AG04450 (cell line): Measurements from ENCODE around the gene POR. TPM values are rescaled to one million over a fixed set of nuclear protein-coding genes. Genes with fewer than 3 reads are reported as not detected.

Experiments
- CTCF ChIA-PET: fragments of 300-600, 350-600 bp; formaldehyde crosslinking; extraction: SDS; loops from one replicate; lab custom pipeline; 2022; ENCODE audit warnings: antibody characterized with exemption, inconsistent platforms; lab: Charles Lee
- POLR2A ChIA-PET: fragments of 350-600 bp; formaldehyde crosslinking; extraction: SDS; loops from one replicate; lab custom pipeline; 2021; ENCODE audit warnings: antibody characterized with exemption, inconsistent platforms; lab: Yijun Ruan, JAX
- DNase-seq: peaks from one replicate; pipeline ENCODE4 v3.0.0-alpha.2; 2011; ENCODE audit warnings: low read depth, low spot score
- H3K27ac ChIP-seq: one replicate; pipeline ENCODE4 v1.5.1; 2012; ENCODE audit warnings: low read depth, low read length, control low read depth
- H3K27me3 ChIP-seq: one replicate; pipeline ENCODE4 v1.6.0; 2012; ENCODE audit warnings: low read length; ENCODE audit not compliant: control insufficient read depth, insufficient read depth
- H3K4me3 ChIP-seq: 2 replicates; pipeline ENCODE4 v1.5.1; 2011; ENCODE audit warnings: mild to moderate bottlenecking, low read depth, low read length, control low read depth
- H3K9me3 ChIP-seq: 2 replicates; pipeline ENCODE4 v1.5.1; 2012; ENCODE audit warnings: low read length; ENCODE audit not compliant: control insufficient read depth, insufficient read depth
- polyA plus RNA-seq: library from polyadenylated mRNA; depleted of rRNA; stranded (reverse); fragments of >200 nt; gene quantifications from 2 replicates; pipeline ENCODE4 v1.2.3, GENCODE V29; 2011
- TF ChIP-seq, protein P1 (sequence below): IDR thresholded peaks from 2 replicates; pipeline ENCODE4 v1.5.1; 2011; ENCODE audit warnings: low read depth, low read length, control low read depth, inconsistent platforms

POR gene
- polyA plus RNA-seq, 1 experiment, result 39.0 TPM

DNA sequence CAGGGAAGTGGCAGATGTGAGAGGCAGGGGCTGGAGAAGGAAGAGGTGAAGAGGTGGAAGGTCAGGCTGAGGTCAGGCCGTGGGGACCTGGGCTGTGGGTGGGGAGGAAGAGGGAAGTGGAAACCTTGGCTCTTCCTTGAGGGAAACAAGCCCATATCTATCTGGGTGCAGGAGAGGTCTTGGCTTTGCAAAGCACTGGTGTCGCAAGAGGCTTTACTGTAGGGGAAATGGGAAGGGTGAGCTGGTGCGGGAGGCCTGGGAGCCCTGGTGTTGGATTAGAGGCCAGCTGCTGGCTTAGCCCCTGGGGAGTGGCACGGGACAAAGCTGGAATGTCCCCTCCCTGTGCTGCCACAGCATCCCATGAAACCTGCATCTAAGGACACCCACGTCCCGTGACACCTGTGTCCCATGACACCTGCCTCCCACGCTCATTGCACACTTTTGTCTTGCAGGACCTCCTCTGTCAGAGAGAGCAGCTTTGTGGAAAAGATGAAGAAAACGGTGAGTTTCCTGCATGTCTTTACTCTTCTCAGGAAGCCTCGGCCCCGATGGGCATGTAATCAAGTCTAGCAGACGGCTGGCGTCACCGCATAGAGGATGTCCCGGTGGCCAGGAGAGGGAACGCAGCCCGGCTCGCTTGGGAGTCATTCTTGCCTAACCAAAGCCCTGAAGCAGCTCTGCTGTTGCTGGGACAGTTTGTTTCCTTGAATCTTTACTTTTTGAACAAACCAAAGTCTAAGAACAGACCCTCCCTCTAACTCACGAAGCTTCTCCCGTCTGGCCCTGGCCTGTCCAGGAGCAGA is 57.2 kb downstream of the POR start:
- ChIA-PET POLR2A (interaction anchor here (0.6 kb wide), 1 partner anchor 53 kb away, joined by 3 read pairs; no protein-coding TSS in a partner anchor), CTCF (interaction anchor here (1.1 kb wide), 1 partner anchor 9 kb away, joined by 3 read pairs; no protein-coding TSS in a partner anchor)
- H3K4me3 ChIP-seq, result no peak overlapping the region
- TF ChIP-seq, protein P1, sequence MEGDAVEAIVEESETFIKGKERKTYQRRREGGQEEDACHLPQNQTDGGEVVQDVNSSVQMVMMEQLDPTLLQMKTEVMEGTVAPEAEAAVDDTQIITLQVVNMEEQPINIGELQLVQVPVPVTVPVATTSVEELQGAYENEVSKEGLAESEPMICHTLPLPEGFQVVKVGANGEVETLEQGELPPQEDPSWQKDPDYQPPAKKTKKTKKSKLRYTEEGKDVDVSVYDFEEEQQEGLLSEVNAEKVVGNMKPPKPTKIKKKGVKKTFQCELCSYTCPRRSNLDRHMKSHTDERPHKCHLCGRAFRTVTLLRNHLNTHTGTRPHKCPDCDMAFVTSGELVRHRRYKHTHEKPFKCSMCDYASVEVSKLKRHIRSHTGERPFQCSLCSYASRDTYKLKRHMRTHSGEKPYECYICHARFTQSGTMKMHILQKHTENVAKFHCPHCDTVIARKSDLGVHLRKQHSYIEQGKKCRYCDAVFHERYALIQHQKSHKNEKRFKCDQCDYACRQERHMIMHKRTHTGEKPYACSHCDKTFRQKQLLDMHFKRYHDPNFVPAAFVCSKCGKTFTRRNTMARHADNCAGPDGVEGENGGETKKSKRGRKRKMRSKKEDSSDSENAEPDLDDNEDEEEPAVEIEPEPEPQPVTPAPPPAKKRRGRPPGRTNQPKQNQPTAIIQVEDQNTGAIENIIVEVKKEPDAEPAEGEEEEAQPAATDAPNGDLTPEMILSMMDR, result peak; percentile 17
- H3K27ac ChIP-seq, result no peak overlapping the region
- H3K27me3 ChIP-seq, result no peaks in the 10 kb centered on the region
- DNase-seq, result no peak
- no peaks in the 10 kb centered on the region for H3K9me3 ChIP-seq

DNA sequence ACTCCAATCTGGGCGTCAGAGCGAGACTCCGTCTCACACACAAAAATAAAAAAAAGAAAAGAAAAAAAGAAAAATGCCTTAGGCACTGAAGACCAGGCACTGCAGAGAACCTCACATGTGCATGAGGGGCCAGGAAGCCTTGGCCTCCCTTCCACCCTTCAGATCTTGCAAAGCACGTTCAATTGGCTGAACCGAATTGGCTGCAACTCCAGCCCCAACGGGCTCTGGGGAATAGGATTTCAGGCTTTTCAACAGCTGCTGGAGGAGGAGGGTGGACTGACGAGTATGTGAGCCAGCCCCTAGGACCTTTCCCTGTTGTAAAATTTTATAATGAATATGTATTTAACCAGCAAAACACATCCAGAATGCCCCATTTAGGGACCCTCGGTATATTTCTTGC is 62.8 kb downstream of the POR start:
- DNase-seq, result no peak
- Histone ChIP-seq H3K27me3 (no peaks in the 10 kb centered on the region), H3K27ac (no peak overlapping the region), H3K4me3 (no peak overlapping the region), H3K9me3 (no peaks in the 10 kb centered on the region)
- TF ChIP-seq, protein P1, result no peak
- POLR2A ChIA-PET, result no interaction called here
- CTCF ChIA-PET, result no interaction called here

DNA sequence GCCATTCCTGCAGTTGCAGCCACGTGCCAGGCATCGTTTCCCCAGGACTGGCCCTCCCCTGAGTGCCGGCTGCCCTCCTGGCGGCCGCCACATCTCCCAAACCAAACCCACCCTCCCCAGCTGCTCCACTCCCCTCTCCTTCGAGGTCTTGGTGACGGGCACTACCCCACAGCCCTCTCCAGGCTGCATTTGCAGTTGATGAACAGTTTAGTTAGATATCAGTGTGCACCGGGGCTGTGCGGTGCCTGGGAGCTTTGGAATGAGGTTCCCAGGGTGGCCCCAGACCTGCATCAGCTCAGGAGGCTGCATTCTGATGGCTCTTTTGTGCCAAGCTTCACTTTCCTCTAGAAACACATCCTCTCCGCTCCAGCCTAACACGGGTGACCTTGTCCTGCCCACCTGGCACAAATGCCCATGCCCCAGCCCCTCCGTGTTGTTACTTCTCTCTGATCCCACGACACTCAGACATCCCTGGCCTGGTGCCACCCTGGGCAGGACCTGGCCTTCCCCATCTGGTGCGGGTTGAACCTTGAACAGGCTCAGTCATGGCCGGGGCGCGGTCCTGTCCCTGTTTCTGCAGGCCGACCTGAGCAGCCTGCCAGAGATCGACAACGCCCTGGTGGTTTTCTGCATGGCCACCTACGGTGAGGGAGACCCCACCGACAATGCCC is 64.9 kb downstream of the POR start:
- Histone ChIP-seq H3K27me3 (no peaks in the 10 kb centered on the region), H3K9me3 (no peaks in the 10 kb centered on the region; the same call in 1 of the 2 replicates), H3K27ac (no peak overlapping the region), H3K4me3 (no peak overlapping the region)
- CTCF ChIA-PET, result no interaction called here
- POLR2A ChIA-PET, result no interaction called here
- DNase-seq, result no peak
- TF ChIP-seq, protein P1, result no peak

DNA sequence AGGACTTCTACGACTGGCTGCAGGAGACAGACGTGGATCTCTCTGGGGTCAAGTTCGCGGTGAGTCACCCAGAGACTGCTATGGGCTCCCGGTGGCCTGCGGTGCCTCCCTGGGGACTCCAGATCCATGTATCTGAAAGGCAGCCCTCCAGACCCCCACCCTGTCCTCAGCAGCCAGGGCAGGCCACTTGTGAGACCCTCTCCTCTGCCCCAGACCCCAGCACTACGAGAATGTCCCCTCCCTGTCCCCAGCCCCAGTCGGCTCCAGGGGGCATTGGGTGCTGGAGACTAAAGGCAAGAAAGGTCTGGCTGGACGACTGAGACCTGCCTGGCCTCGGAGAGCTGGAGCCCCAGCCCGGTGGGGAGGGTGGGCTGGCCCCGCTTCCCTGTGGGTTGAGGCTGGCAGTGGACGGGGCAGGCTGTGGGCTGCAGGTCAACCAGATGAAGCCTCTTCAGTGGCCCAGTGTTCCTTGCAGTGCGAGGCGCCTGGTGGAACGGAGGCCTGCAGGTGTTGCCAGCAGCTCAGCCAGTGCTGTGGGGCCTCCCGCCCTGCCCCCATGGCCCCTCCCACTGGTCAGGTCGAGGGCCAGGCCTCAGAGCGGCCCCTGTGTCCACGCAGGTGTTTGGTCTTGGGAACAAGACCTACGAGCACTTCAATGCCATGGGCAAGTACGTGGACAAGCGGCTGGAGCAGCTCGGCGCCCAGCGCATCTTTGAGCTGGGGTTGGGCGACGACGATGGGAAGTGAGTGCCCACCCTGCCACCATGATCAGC is 65.7 kb downstream of the POR start:
- CTCF ChIA-PET, result no interaction called here
- TF ChIP-seq, protein P1, result no peak
- no peak for DNase-seq
- POLR2A ChIA-PET, result no interaction called here
- Histone ChIP-seq H3K27me3 (no peaks in the 10 kb centered on the region), H3K4me3 (no peak overlapping the region), H3K9me3 (no peaks in the 10 kb centered on the region; the same call in 1 of the 2 replicates), H3K27ac (no peak overlapping the region)

DNA sequence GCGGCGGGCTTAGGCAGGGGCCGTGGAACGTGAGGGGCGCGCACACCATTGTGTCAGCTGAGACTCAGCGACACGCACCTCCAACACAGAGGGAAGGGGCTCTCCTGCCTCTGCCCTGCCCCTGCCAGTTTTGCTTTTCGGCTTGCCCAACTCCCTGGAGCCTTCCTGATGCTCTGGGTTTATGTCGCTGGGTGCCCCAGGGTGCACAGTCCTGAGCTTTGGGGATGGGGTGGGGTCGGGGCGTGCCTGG is 66.2 kb downstream of the POR start:
- DNase-seq, result no peak
- H3K9me3 ChIP-seq, result no peaks in the 10 kb centered on the region; the same call in 1 of the 2 replicates
- no peak overlapping the region for H3K4me3 ChIP-seq
- TF ChIP-seq, protein P1, result no peak
- no peak overlapping the region for H3K27ac ChIP-seq
- no peaks in the 10 kb centered on the region for H3K27me3 ChIP-seq
- ChIA-PET CTCF (no interaction called here), POLR2A (no interaction called here)
